ENCODE results near the gene TMEM179.

The TMEM179 gene

GRCh38 chr14:104602933-104603325 lies 1.6 kb downstream of the TMEM179 start:
- Histone ChIP-seq H3K27ac (ENCODE audit: low read length) (no peak overlapping the region), H3K36me3 (ENCODE audit: insufficient read depth, low read length) (no peaks in the 10 kb centered on the region), H4K20me1 (ENCODE audit: insufficient read depth, low read length) (no peaks in the 10 kb centered on the region; the same call in 1 of the 2 replicates), H3K4me3 (ENCODE audit: low read depth in 1 of 2, low read length in 2 of 2) (no peak overlapping the region), H3K4me1 (ENCODE audit: insufficient read depth, low read length) (no peaks in the 10 kb centered on the region), H3K27me3 (ENCODE audit: insufficient read depth, low read length, poor library complexity) (no peaks in the 10 kb centered on the region), H3K4me2 (ENCODE audit: insufficient read depth, low read length) (no peak overlapping the region), H3K79me2 (ENCODE audit: insufficient read depth, low read length) (no peaks in the 10 kb centered on the region), H3K9me3 (ENCODE audit: insufficient read depth, low read length, severe bottlenecking) (no peaks in the 10 kb centered on the region), H2AFZ (ENCODE audit: low read depth, low read length) (no peak overlapping the region), H3K9ac (ENCODE audit: low read depth, low read length) (no peak overlapping the region)
- ATAC-seq (ENCODE audit: insufficient read depth, low read depth): no peak
- DNase-seq: no peak
- TF ChIP-seq EZH2 (IDR thresholded peaks at IDR 0.05; ENCODE audit: borderline replicate concordance, low read depth, low read length, severe bottlenecking) (no peak), CTCF (IDR thresholded peaks at IDR 0.05; ENCODE audit: borderline replicate concordance, extremely low read depth, low read length, poor library complexity, severe bottlenecking) (no peak)

GRCh38 chr14:104602315-104602932 lies 2.1 kb downstream of the TMEM179 start:
- no peak for ATAC-seq (ENCODE audit: insufficient read depth, low read depth)
- Histone ChIP-seq H3K9me3 (ENCODE audit: insufficient read depth, low read length, severe bottlenecking) (no peaks in the 10 kb centered on the region), H2AFZ (ENCODE audit: low read depth, low read length) (no peak overlapping the region), H3K27ac (ENCODE audit: low read length) (no peak overlapping the region), H4K20me1 (ENCODE audit: insufficient read depth, low read length) (no peaks in the 10 kb centered on the region; the same call in 1 of the 2 replicates), H3K4me1 (ENCODE audit: insufficient read depth, low read length) (no peaks in the 10 kb centered on the region), H3K4me3 (ENCODE audit: low read depth in 1 of 2, low read length in 2 of 2) (no peak overlapping the region), H3K9ac (ENCODE audit: low read depth, low read length) (no peak overlapping the region), H3K4me2 (ENCODE audit: insufficient read depth, low read length) (no peak overlapping the region), H3K36me3 (ENCODE audit: insufficient read depth, low read length) (no peaks in the 10 kb centered on the region), H3K27me3 (ENCODE audit: insufficient read depth, low read length, poor library complexity) (no peaks in the 10 kb centered on the region), H3K79me2 (ENCODE audit: insufficient read depth, low read length) (no peaks in the 10 kb centered on the region)
- no peak for DNase-seq
- TF ChIP-seq CTCF (IDR thresholded peaks at IDR 0.05; ENCODE audit: borderline replicate concordance, extremely low read depth, low read length, poor library complexity, severe bottlenecking) (no peak), EZH2 (IDR thresholded peaks at IDR 0.05; ENCODE audit: borderline replicate concordance, low read depth, low read length, severe bottlenecking) (no peak)

GRCh38 chr14:104601786-104602185 lies 2.8 kb downstream of the TMEM179 start:
- no peaks in the 10 kb centered on the region for H3K4me1 ChIP-seq (ENCODE audit: insufficient read depth, low read length)
- H2AFZ ChIP-seq (ENCODE audit: low read depth, low read length): no peak overlapping the region
- no peak overlapping the region for H3K27ac ChIP-seq (ENCODE audit: low read length)
- TF ChIP-seq CTCF (IDR thresholded peaks at IDR 0.05; ENCODE audit: borderline replicate concordance, extremely low read depth, low read length, poor library complexity, severe bottlenecking): no peak
- no peak for TF ChIP-seq EZH2 (IDR thresholded peaks at IDR 0.05; ENCODE audit: borderline replicate concordance, low read depth, low read length, severe bottlenecking)
- no peak overlapping the region for H3K4me2 ChIP-seq (ENCODE audit: insufficient read depth, low read length)
- no peaks in the 10 kb centered on the region for H3K9me3 ChIP-seq (ENCODE audit: insufficient read depth, low read length, severe bottlenecking)
- no peaks in the 10 kb centered on the region for H3K79me2 ChIP-seq (ENCODE audit: insufficient read depth, low read length)
- no peaks in the 10 kb centered on the region for H3K36me3 ChIP-seq (ENCODE audit: insufficient read depth, low read length)
- DNase-seq: no peak
- H3K4me3 ChIP-seq (ENCODE audit: low read depth in 1 of 2, low read length in 2 of 2): no peak overlapping the region
- ATAC-seq (ENCODE audit: insufficient read depth, low read depth): no peak
- no peaks in the 10 kb centered on the region; the same call in 1 of the 2 replicates for H4K20me1 ChIP-seq (ENCODE audit: insufficient read depth, low read length)
- no peak overlapping the region for H3K9ac ChIP-seq (ENCODE audit: low read depth, low read length)
- no peaks in the 10 kb centered on the region for H3K27me3 ChIP-seq (ENCODE audit: insufficient read depth, low read length, poor library complexity)

All from DND-41 (cell line).